ENCODE results near the gene PIK3R3. TPM values are rescaled to one million over a fixed set of nuclear protein-coding genes. Genes with fewer than 3 reads are reported as not detected.
"Not testable (repeated sequence)": the region's sequence is repeated elsewhere in the genome, so short reads cannot be mapped to it uniquely, and the experiment has no call there.

Gene PIK3R3
- total RNA-seq, 2 donors from 2014 or later: 18.4 to 19.0 TPM

GRCh38 chr1:46094471-46095005 is 37.9 kb downstream of the PIK3R3 start:
- Histone ChIP-seq H3K4me1 (ENCODE audit: control insufficient read depth, insufficient read depth, low read length) (no peaks in the 10 kb centered on the region), H3K27me3 (ENCODE audit: control insufficient read depth, insufficient read depth, low read length, poor library complexity, severe bottlenecking) (no peaks in the 10 kb centered on the region), H3K27ac (ENCODE audit: low read depth, low read length) (no peak overlapping the region), H3K9me3 (ENCODE audit: control insufficient read depth, low read length) (peaks cover 23% of the 10 kb centered on the region), H3K36me3 (ENCODE audit: control insufficient read depth, insufficient read depth, low read length) (peaks cover 4% of the 10 kb centered on the region), H3K4me3 (ENCODE audit: low read length) (no peak overlapping the region), H3K9ac (ENCODE audit: extremely low read depth, low read length, poor library complexity, severe bottlenecking) (no peak overlapping the region)
- Mint-ChIP-seq H3K4me1 (no peaks in the 10 kb centered on the region), H3K27ac (no peak overlapping the region), H3K36me3 (ENCODE audit: low read depth) (peaks cover 22% of the 10 kb centered on the region), H3K9me3 (peaks cover 13% of the 10 kb centered on the region), H3K27me3 (ENCODE audit: insufficient read depth) (no peaks in the 10 kb centered on the region), H3K4me3 (no peak overlapping the region)
- no peak for DNase-seq
- 93 to 94% methylated on average over 3 to 4 of the region's 4 CpGs for WGBS, 2 experiments (ENCODE audit: insufficient coverage in 1 of 2, insufficient read length in 1 of 2)
- TF ChIP-seq CTCF (conservative IDR thresholded peaks at IDR 0.05): no peak

- peaks cover 16% of the 10 kb centered on the region for H3K9me3 ChIP-seq (ENCODE audit: control insufficient read depth, low read length)
- H3K36me3 Mint-ChIP-seq (ENCODE audit: low read depth): peaks cover 18% of the 10 kb centered on the region
- not testable (repeated sequence) for H3K27me3 ChIP-seq (ENCODE audit: control insufficient read depth, insufficient read depth, low read length, poor library complexity, severe bottlenecking); H3K4me1 ChIP-seq (ENCODE audit: control insufficient read depth, insufficient read depth, low read length); DNase-seq; H3K4me3 Mint-ChIP-seq; H3K27ac Mint-ChIP-seq; H3K27me3 Mint-ChIP-seq (ENCODE audit: insufficient read depth); H3K4me1 Mint-ChIP-seq; H3K27ac ChIP-seq (ENCODE audit: low read depth, low read length); H3K9me3 Mint-ChIP-seq; H3K4me3 ChIP-seq (ENCODE audit: low read length); H3K36me3 ChIP-seq (ENCODE audit: control insufficient read depth, insufficient read depth, low read length); H3K9ac ChIP-seq (ENCODE audit: extremely low read depth, low read length, poor library complexity, severe bottlenecking)
- WGBS, 2 experiments (ENCODE audit: insufficient coverage in 1 of 2, insufficient read length in 1 of 2): 98% methylated on average over 3 of the region's 4 CpGs; no CpG with 5 or more reads in 1 of the 2 experiments
These were observed 38.6 kb downstream of the PIK3R3 start for GRCh38 chr1:46093832-46094231.

- H3K4me1 ChIP-seq (ENCODE audit: control insufficient read depth, insufficient read depth, low read length): no peaks in the 10 kb centered on the region
- H3K9me3 ChIP-seq (ENCODE audit: control insufficient read depth, low read length): no peaks in the 10 kb centered on the region
- Mint-ChIP-seq H3K36me3 (ENCODE audit: low read depth) (peaks cover 2% of the 10 kb centered on the region), H3K9me3 (no peaks in the 10 kb centered on the region), H3K4me1 (peaks cover 5% of the 10 kb centered on the region), H3K4me3 (no peak overlapping the region), H3K27me3 (ENCODE audit: insufficient read depth) (no peaks in the 10 kb centered on the region), H3K27ac (no peak overlapping the region)
- H3K36me3 ChIP-seq (ENCODE audit: control insufficient read depth, insufficient read depth, low read length): no peaks in the 10 kb centered on the region
- H3K4me3 ChIP-seq (ENCODE audit: low read length): no peak overlapping the region
- no peak overlapping the region for H3K9ac ChIP-seq (ENCODE audit: extremely low read depth, low read length, poor library complexity, severe bottlenecking)
- WGBS, 2 experiments (ENCODE audit: insufficient coverage in 1 of 2, insufficient read length in 1 of 2): 90% methylated on average over 1 of the region's 1 CpG; no CpG with 5 or more reads in 1 of the 2 experiments
- TF ChIP-seq CTCF (conservative IDR thresholded peaks at IDR 0.05): no peak
- DNase-seq: no peak
- H3K27ac ChIP-seq (ENCODE audit: low read depth, low read length): no peak overlapping the region
- no peaks in the 10 kb centered on the region for H3K27me3 ChIP-seq (ENCODE audit: control insufficient read depth, insufficient read depth, low read length, poor library complexity, severe bottlenecking)
These were observed 44.5 kb downstream of the PIK3R3 start for GRCh38 chr1:46087891-46088290.

- Mint-ChIP-seq H3K27ac (no peak overlapping the region), H3K36me3 (ENCODE audit: low read depth) (peaks cover 5% of the 10 kb centered on the region), H3K4me3 (no peak overlapping the region), H3K27me3 (ENCODE audit: insufficient read depth) (no peaks in the 10 kb centered on the region), H3K9me3 (no peaks in the 10 kb centered on the region), H3K4me1 (peaks cover 5% of the 10 kb centered on the region)
- H3K36me3 ChIP-seq (ENCODE audit: control insufficient read depth, insufficient read depth, low read length): no peaks in the 10 kb centered on the region
- H3K27ac ChIP-seq (ENCODE audit: low read depth, low read length): no peak overlapping the region
- H3K4me3 ChIP-seq (ENCODE audit: low read length): no peak overlapping the region
- 86 to 96% methylated on average over 5 of the region's 5 CpGs for WGBS, 2 experiments (ENCODE audit: insufficient coverage in 1 of 2, insufficient read length in 1 of 2)
- DNase-seq: no peak
- TF ChIP-seq CTCF (conservative IDR thresholded peaks at IDR 0.05): no peak
- H3K9me3 ChIP-seq (ENCODE audit: control insufficient read depth, low read length): no peaks in the 10 kb centered on the region
- no peaks in the 10 kb centered on the region for H3K4me1 ChIP-seq (ENCODE audit: control insufficient read depth, insufficient read depth, low read length)
- H3K27me3 ChIP-seq (ENCODE audit: control insufficient read depth, insufficient read depth, low read length, poor library complexity, severe bottlenecking): no peaks in the 10 kb centered on the region
- no peak overlapping the region for H3K9ac ChIP-seq (ENCODE audit: extremely low read depth, low read length, poor library complexity, severe bottlenecking)
These were observed 45.9 kb downstream of the PIK3R3 start for GRCh38 chr1:46086576-46086975.
